Fibroblast of pulmonary artery (primary cell): ENCODE measurements around the gene MCM3AP.
A peak's percentile ranks its signal among the peaks of the same experiment; 100 is the strongest.

ENCODE experiments used
- DNase-seq: peaks from one replicate; pipeline ENCODE4 v3.0.0-alpha.2; 2010; ENCODE audit warnings: low read depth
- H3K4me3 ChIP-seq: replicated peaks from 2 replicates; pipeline ENCODE4 v1.5.1; 2011; ENCODE audit warnings: low read depth, mild to moderate bottlenecking, control low read depth, low read length, moderate library complexity
- CTCF ChIP-seq: IDR thresholded peaks from 2 replicates; pipeline ENCODE4 v1.5.1; 2011; ENCODE audit warnings: mild to moderate bottlenecking, control low read depth, low read length, inconsistent platforms; ENCODE audit errors: missing control alignments

The MCM3AP gene

GRCh38 chr21:46188226-46189212 is 96.9 kb downstream of the MCM3AP start:
- no peak overlapping the region for H3K4me3 ChIP-seq
- no peak for TF ChIP-seq CTCF
- peak; percentile 85 for DNase-seq

- no peak for TF ChIP-seq CTCF
- DNase-seq, result peak; percentile 9
- H3K4me3 ChIP-seq, result no peak overlapping the region
Observed at GRCh38 chr21:46187814-46188213, 97.6 kb downstream of the MCM3AP start.

- H3K4me3 ChIP-seq, result no peak overlapping the region
- TF ChIP-seq CTCF, result no peak
- DNase-seq, result no peak
Observed at GRCh38 chr21:46187261-46187660, 98.2 kb downstream of the MCM3AP start.

GRCh38 chr21:46185716-46186115 is 99.7 kb downstream of the MCM3AP start:
- TF ChIP-seq CTCF, result no peak
- H3K4me3 ChIP-seq, result no peak overlapping the region
- DNase-seq, result no peak
